GM12801 (cell line): ENCODE results near the gene SLC4A4.

Experiments used
- TF ChIP-seq, protein P1 (sequence below): IDR thresholded peaks from one replicate; pipeline ENCODE4 v1.5.1; 2011; ENCODE audit warnings: control low read depth; ENCODE audit not compliant: insufficient read length; ENCODE audit errors: extremely low read depth

SLC4A4 gene

DNA sequence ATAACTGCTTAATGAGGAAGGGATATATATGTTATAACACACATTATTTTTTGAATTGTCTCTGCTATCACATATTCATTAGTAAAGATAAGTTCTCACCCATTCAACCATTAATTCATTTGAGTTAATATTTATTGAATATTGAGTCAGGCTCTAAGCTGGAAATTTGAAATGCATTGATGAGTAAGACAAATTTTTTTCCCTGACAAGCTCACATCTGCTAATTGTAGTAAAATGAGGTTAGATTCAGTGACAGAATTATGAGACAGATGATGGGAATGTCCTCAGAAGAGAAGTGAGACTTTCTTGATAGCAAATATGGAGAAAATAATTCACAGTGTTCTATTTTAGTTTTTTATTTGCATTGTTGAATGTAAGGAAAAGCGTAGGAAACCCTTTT is 194.3 kb downstream of the SLC4A4 start:
- TF ChIP-seq, protein P1, sequence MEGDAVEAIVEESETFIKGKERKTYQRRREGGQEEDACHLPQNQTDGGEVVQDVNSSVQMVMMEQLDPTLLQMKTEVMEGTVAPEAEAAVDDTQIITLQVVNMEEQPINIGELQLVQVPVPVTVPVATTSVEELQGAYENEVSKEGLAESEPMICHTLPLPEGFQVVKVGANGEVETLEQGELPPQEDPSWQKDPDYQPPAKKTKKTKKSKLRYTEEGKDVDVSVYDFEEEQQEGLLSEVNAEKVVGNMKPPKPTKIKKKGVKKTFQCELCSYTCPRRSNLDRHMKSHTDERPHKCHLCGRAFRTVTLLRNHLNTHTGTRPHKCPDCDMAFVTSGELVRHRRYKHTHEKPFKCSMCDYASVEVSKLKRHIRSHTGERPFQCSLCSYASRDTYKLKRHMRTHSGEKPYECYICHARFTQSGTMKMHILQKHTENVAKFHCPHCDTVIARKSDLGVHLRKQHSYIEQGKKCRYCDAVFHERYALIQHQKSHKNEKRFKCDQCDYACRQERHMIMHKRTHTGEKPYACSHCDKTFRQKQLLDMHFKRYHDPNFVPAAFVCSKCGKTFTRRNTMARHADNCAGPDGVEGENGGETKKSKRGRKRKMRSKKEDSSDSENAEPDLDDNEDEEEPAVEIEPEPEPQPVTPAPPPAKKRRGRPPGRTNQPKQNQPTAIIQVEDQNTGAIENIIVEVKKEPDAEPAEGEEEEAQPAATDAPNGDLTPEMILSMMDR: no peak

DNA sequence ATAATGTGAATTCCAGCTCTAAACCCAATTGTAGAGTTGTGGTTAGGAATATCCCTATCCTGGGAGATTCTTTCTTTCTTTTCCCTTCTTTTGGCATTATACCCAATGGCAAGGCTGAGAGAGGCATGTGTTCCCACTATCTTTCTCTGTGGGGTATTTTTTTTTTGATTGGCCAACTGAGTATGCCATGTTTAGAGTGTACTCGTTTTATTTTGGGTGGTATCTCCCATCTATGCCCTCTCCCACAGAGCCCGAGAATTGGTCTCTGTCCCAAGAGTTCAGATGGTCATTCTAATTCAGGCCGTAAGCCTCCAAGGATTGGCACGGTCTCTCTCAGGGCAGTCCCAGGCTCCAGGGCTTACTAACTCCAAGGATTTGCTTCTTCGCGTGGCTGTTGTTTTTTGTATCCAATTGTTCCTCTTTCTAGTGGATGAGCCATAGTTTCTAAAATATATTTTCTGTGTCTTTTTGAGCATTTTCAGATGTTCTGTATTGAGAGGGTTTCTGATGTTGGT is 198.8 kb downstream of the SLC4A4 start:
- TF ChIP-seq, protein P1: no peak

DNA sequence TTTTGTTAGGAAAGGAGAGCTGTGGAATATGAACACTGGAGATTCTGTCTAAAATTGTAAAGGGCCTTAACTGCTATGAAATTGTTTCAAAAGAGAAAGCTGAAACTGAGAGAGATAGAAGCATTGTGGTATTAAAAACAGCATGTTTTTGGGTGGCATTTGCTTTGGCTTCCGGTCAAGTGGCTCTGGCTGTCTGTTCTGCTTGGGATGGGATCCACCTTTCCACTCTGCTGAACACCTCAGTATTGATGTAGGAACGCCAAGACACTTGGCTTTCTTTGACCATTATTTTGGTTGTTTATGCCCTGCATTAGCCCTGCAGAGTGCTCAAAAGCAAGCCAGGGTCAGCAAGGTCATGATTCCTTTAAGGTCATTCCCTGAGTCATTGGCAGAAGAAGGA is 199.7 kb downstream of the SLC4A4 start:
- TF ChIP-seq, protein P1: no peak

DNA sequence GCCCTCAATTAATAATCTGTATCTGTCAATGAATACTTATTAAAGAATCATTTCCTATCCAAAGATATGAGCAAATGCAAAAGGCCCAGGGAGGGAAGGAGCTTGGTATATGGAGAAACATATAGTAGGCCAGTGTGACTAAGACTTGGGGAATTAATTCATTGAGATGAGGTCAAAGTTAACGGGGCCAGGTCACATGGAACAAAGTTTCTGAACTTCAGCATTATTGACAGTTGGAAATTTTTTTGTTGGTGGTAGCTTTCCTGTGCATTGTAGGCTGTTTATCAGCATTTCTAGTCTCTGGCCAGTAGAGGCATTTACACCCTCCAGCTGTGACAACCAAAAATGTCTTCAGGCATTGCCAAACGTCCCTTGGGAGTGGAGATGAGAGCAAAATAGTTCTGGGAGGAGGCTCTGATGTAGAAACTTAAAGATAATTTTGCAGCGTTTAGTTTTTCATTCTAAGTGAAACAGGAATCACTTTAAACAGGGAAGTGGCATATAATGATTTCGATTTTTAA is 202.0 kb downstream of the SLC4A4 start:
- TF ChIP-seq, protein P1: no peak

DNA sequence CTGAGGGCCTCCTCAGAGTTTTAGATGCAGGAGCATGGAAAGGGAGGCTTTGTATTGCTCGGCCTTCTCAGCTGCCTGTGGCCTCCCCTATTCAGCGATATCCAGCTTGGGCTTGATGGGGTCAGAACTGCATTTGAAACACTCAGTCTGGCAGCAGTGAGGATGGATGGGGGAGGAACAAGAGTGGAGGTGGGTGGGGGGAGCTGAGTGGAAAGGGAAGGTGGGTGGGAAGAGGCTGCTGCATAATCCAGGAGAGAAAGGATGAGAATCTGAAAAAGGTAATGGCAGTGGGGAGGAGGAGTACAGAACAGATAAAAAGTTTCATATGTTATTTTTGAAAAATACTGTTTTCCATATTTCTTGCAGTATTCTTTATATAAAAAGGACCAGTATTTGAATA is 202.7 kb downstream of the SLC4A4 start:
- TF ChIP-seq, protein P1: no peak

DNA sequence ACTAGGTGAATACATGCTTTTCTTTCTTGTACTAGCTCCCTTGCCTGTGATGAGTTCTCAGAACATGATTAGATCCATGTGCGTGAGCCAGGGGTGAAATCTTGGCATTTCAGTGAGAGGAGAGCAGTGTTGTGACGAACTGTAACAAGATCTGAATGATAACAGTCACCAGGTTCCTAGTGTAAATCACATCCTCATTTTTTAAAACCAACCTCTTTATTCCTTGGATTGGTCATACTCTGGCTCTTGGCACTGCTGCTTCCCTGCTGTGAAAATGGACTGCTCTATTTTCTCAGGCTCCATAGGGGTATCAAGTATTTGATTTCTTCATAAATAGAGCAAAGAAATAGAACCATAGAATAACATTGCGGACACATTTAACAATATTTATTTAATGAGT is 206.3 kb downstream of the SLC4A4 start:
- TF ChIP-seq, protein P1: no peak

DNA sequence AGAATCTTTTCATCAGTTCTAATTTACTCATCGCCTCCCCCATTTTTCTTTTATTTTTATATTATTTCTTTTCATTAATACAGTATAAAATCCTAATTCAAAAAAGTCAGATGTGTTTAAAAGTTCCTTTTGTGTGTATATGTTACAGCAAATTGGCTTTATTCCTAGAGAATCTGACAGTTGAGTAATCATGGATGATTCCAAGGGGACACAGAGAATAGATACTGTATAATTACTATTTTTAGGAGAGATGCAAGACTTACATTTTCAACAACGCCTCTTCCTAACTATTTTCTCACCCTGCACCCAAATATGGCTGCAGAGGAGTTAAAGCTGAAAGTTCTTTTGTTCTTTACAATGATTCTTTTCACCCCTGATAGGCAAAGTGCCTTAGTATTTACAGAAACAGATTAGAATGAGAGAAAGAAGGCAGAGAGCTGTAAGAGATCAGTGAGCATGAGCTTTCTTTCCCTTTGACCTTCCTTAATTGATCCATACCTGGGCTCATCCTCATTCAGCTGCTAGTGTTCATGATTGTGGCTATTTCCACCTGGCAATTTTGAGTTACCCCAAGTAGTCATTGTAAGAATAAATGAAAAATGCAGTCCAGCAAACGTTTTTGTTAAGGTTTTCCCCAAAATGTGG is 210.8 kb downstream of the SLC4A4 start:
- TF ChIP-seq, protein P1: no peak
